Neural cell (in vitro differentiated cells): ENCODE results near the gene AHRR. TPM values are rescaled to one million over a fixed set of nuclear protein-coding genes. Genes with fewer than 3 reads are reported as not detected.

Source experiments
- H2AFZ ChIP-seq: fragments of 200-600, 300-800 bp; sonication (generic), shearing (Covaris generic); 2 replicates; pipeline ENCODE4 v1.6.0; 2014; ENCODE audit warnings: low read depth, mild to moderate bottlenecking, antibody characterized with exemption, low read length, moderate library complexity
- H3F3A ChIP-seq: fragments of 200-600 bp; shearing (Covaris generic); 2 replicates; pipeline ENCODE4 v1.6.1; 2016; ENCODE audit warnings: mild to moderate bottlenecking, moderate library complexity, mixed read lengths, antibody characterized with exemption, low read length; ENCODE audit not compliant: insufficient read depth, poor library complexity, severe bottlenecking
- H3K27ac ChIP-seq: fragments of 200-600, 300-800 bp; sonication (generic), shearing (Covaris generic); 2 replicates; pipeline ENCODE4 v1.5.1; 2014; ENCODE audit warnings: mild to moderate bottlenecking, low read length, moderate library complexity
- H3K27me3 ChIP-seq: fragments of 300-800, 200-600 bp; sonication (generic), shearing (Covaris generic); 2 replicates; pipeline ENCODE4 v1.6.0; 2014; ENCODE audit warnings: mild to moderate bottlenecking, low read depth, low read length, moderate library complexity; ENCODE audit not compliant: insufficient read depth
- H3K36me3 ChIP-seq: fragments of 300-800, 200-600 bp; sonication (generic), shearing (Covaris generic); 2 replicates; pipeline ENCODE4 v1.5.1; 2014; ENCODE audit warnings: mild to moderate bottlenecking, antibody characterized with exemption, low read length, moderate library complexity; ENCODE audit not compliant: insufficient read depth
- H3K4me2 ChIP-seq: fragments of 300-800, 200-600 bp; sonication (generic), shearing (Covaris generic); 2 replicates; pipeline ENCODE4 v1.6.0; 2014; ENCODE audit warnings: mild to moderate bottlenecking, low read length
- H3K4me3 ChIP-seq: fragments of 300-800, 200-600 bp; sonication (generic), shearing (Covaris generic); 2 replicates; pipeline ENCODE4 v1.5.1; 2014; ENCODE audit warnings: mild to moderate bottlenecking, low read length, moderate library complexity
- H3K79me2 ChIP-seq: fragments of 200-600 bp; shearing (Covaris generic); replicated peaks from 2 replicates; pipeline ENCODE4 v1.6.0; 2014; ENCODE audit warnings: mild to moderate bottlenecking, low read length, moderate library complexity; ENCODE audit not compliant: insufficient read depth
- H3K9ac ChIP-seq: fragments of 300-800, 200-600 bp; sonication (generic), shearing (Covaris generic); 2 replicates; pipeline ENCODE4 v1.6.1; 2016; ENCODE audit warnings: mild to moderate bottlenecking, low read length, mixed read lengths
- H3K9me2 ChIP-seq: fragments of 200-600 bp; shearing (Covaris generic); 2 replicates; pipeline ENCODE4 v1.6.1; 2016; ENCODE audit warnings: mild to moderate bottlenecking, low read length, mixed read lengths; ENCODE audit not compliant: insufficient read depth
- H3K9me3 ChIP-seq: fragments of 200-600, 300-800 bp; sonication (generic), shearing (Covaris generic); 2 replicates; pipeline ENCODE4 v1.6.1; 2016; ENCODE audit warnings: mild to moderate bottlenecking, mixed run types, low read length, moderate library complexity, mixed read lengths
- H4K20me1 ChIP-seq: fragments of 200-600 bp; shearing (Covaris generic); 2 replicates; pipeline ENCODE4 v1.6.1; 2016; ENCODE audit warnings: mild to moderate bottlenecking, mixed run types; ENCODE audit not compliant: insufficient read depth
- CTCF ChIP-seq: fragments of 450-650 bp; IDR thresholded peaks from 2 replicates; pipeline ENCODE4 v1.5.1; 2014; ENCODE audit warnings: antibody characterized with exemption, mild to moderate bottlenecking, moderate library complexity; ENCODE audit not compliant: poor library complexity, severe bottlenecking
- EP300 ChIP-seq: fragments of 450-650 bp; conservative IDR thresholded peaks from 2 replicates; pipeline ENCODE4 v1.6.1; 2014; ENCODE audit warnings: antibody characterized with exemption, mild to moderate bottlenecking, moderate library complexity; ENCODE audit not compliant: poor library complexity, severe bottlenecking
- EZH2 ChIP-seq: fragments of 200-600, 300-800 bp; shearing (Covaris generic), sonication (generic); IDR thresholded peaks from 2 replicates; pipeline ENCODE4 v1.6.1; 2014; ENCODE audit warnings: antibody characterized with exemption, low read length, borderline replicate concordance, mild to moderate bottlenecking; ENCODE audit not compliant: insufficient read depth, poor library complexity, severe bottlenecking
- POLR2AphosphoS5 ChIP-seq: IDR thresholded peaks from 2 replicates; pipeline ENCODE4 v1.6.1; 2012
- RAD21 ChIP-seq: fragments of 450-650 bp; conservative IDR thresholded peaks from 2 replicates; pipeline ENCODE4 v1.6.1; 2014; ENCODE audit warnings: antibody characterized with exemption, mild to moderate bottlenecking, moderate library complexity
- SMC3 ChIP-seq: fragments of 450-650 bp; conservative IDR thresholded peaks from 2 replicates; pipeline ENCODE4 v1.6.1; 2014; ENCODE audit warnings: antibody characterized with exemption, mild to moderate bottlenecking, moderate library complexity; ENCODE audit not compliant: poor library complexity
- TAF1 ChIP-seq: IDR thresholded peaks from 2 replicates; pipeline ENCODE4 v1.6.1; 2012; ENCODE audit warnings: low read depth
- polyA plus RNA-seq: library from polyadenylated mRNA; depleted of rRNA; stranded (reverse); fragments of >200 nt; gene quantifications from 2 replicates; pipeline ENCODE4 v1.2.3, GENCODE V29; 2014
- TF ChIP-seq, protein P1 (sequence below): IDR thresholded peaks from 2 replicates; pipeline ENCODE4 v1.6.1; 2012; ENCODE audit warnings: borderline replicate concordance

The AHRR gene
- polyA plus RNA-seq, 1 donor from 2014 or later = 0.26 TPM

- Histone ChIP-seq H3K4me2 (no peak overlapping the region), H2AFZ (no peak overlapping the region)
- TF ChIP-seq EP300 (no peak), POLR2AphosphoS5 (no peak), RAD21 (no peak), SMC3 (no peak), CTCF (no peak), TAF1 (no peak), EZH2 (no peak)
- TF ChIP-seq, protein P1, sequence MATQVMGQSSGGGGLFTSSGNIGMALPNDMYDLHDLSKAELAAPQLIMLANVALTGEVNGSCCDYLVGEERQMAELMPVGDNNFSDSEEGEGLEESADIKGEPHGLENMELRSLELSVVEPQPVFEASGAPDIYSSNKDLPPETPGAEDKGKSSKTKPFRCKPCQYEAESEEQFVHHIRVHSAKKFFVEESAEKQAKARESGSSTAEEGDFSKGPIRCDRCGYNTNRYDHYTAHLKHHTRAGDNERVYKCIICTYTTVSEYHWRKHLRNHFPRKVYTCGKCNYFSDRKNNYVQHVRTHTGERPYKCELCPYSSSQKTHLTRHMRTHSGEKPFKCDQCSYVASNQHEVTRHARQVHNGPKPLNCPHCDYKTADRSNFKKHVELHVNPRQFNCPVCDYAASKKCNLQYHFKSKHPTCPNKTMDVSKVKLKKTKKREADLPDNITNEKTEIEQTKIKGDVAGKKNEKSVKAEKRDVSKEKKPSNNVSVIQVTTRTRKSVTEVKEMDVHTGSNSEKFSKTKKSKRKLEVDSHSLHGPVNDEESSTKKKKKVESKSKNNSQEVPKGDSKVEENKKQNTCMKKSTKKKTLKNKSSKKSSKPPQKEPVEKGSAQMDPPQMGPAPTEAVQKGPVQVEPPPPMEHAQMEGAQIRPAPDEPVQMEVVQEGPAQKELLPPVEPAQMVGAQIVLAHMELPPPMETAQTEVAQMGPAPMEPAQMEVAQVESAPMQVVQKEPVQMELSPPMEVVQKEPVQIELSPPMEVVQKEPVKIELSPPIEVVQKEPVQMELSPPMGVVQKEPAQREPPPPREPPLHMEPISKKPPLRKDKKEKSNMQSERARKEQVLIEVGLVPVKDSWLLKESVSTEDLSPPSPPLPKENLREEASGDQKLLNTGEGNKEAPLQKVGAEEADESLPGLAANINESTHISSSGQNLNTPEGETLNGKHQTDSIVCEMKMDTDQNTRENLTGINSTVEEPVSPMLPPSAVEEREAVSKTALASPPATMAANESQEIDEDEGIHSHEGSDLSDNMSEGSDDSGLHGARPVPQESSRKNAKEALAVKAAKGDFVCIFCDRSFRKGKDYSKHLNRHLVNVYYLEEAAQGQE = no peak
Observed at GRCh38 chr5:395156-395920, 73.8 kb downstream of the AHRR start.

DNA sequence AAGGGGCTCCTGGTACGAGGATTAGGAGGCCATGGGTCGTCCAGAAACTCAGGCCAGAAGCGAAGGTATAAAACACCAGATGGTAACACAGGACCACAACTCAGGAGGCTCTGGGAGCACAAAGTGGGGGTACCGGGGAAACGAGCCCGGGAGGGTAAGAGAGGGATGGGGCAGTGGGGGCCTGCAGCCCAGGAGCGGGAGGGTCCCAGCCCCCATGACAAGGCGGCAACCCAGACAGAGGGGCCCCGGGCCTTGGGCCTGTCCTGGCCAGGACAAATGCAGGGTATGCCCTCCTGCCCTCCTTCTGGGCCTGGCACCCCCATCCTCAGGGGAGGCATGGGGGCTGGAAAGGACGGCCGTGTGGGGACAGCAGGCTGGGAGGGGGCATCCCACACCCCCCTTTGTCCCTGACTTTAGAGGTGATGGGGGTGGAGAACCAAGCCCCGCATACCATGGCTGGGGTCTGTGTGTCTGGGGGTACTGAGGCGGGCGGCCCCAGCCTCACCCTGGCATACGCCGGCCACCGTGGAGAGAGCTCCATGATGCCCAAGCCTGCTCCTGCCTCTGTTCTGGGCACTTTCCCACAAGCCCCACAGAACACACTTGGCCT is 74.5 kb downstream of the AHRR start:
- H2AFZ ChIP-seq = no peak overlapping the region
- H4K20me1 ChIP-seq = no peaks in the 10 kb centered on the region
- no peaks in the 10 kb centered on the region for H3K27me3 ChIP-seq
- TF ChIP-seq SMC3 (no peak), EZH2 (no peak), EP300 (no peak)
- no peak overlapping the region for H3K4me3 ChIP-seq
- H3K9me3 ChIP-seq = no peaks in the 10 kb centered on the region
- H3K9ac ChIP-seq = no peak overlapping the region
- no peaks in the 10 kb centered on the region for H3F3A ChIP-seq
- no peaks in the 10 kb centered on the region for H3K79me2 ChIP-seq
- H3K27ac ChIP-seq = no peak overlapping the region
- no peaks in the 10 kb centered on the region for H3K9me2 ChIP-seq
- no peaks in the 10 kb centered on the region for H3K36me3 ChIP-seq
- no peak overlapping the region for H3K4me2 ChIP-seq

More at GRCh38 chr5:395156-395920, 73.8 kb downstream of the AHRR start:
- Histone ChIP-seq H3K9me2 (no peaks in the 10 kb centered on the region), H4K20me1 (no peaks in the 10 kb centered on the region), H3K79me2 (no peaks in the 10 kb centered on the region), H3F3A (no peaks in the 10 kb centered on the region), H3K27me3 (no peaks in the 10 kb centered on the region), H3K27ac (no peak overlapping the region), H3K9ac (no peak overlapping the region), H3K36me3 (no peaks in the 10 kb centered on the region), H3K9me3 (no peaks in the 10 kb centered on the region), H3K4me3 (no peak overlapping the region)
